NCI-H446 (cell line): ENCODE data around the gene WDR6.
"Not testable (repeated sequence)": the region's sequence is repeated elsewhere in the genome, so short reads cannot be mapped to it uniquely, and the experiment has no call there.

Experiments
- DNase-seq, 2 experiments: peaks; one replicate each; lab custom pipeline; 2025; lab: John Stamatoyannopoulos, UW

Gene WDR6

DNA sequence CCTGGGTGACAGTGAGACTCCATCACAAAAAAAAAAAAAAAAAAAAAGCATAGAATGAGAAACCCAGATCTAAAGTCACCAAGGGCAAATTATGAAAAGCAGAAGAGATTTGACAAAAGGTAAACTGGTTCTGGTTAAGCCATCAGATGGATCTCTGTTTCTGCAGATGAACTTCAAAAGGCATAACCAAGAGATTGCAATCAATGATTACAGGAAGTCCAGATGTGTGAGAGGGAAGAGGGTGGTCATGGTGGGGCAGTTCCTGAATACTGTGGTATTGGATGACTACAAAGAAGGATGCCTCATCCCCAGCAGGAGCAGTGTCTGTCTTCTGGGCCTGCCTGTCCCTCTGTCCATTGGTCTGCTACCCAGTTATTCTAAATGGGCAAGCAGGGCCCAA, 13.4 kb upstream of the WDR6 start:
- no peak for DNase-seq

GRCh38 chr3:48996640-48997039, 10.6 kb upstream of the WDR6 start:
- DNase-seq = no peak

DNA sequence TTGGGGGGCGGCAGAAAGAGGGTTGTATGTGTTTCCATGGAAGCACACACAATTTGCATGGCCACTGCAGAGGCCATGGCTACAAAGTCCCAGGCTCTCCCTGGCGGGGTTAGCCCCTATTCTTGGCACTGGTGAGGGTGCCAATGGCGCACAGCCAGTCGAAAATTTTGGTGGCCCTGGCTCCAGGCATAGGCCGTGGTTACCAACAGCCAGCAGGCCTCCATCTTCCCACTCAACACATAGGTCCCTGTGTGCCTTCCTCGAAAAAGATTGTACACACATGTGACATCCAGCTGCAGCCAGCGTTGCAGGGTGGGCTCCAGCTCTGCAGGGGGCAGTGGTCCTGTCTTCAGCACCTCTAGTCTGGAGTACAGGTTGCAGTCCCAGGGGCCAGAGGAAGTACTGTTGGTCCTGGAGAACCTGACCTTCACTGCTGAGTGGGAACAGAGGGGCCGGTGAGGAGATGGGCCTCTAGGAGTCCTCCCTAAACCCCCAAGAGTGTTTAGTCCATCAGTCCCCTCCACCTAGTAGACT, 10.0 kb upstream of the WDR6 start:
- DNase-seq = no peak

DNA sequence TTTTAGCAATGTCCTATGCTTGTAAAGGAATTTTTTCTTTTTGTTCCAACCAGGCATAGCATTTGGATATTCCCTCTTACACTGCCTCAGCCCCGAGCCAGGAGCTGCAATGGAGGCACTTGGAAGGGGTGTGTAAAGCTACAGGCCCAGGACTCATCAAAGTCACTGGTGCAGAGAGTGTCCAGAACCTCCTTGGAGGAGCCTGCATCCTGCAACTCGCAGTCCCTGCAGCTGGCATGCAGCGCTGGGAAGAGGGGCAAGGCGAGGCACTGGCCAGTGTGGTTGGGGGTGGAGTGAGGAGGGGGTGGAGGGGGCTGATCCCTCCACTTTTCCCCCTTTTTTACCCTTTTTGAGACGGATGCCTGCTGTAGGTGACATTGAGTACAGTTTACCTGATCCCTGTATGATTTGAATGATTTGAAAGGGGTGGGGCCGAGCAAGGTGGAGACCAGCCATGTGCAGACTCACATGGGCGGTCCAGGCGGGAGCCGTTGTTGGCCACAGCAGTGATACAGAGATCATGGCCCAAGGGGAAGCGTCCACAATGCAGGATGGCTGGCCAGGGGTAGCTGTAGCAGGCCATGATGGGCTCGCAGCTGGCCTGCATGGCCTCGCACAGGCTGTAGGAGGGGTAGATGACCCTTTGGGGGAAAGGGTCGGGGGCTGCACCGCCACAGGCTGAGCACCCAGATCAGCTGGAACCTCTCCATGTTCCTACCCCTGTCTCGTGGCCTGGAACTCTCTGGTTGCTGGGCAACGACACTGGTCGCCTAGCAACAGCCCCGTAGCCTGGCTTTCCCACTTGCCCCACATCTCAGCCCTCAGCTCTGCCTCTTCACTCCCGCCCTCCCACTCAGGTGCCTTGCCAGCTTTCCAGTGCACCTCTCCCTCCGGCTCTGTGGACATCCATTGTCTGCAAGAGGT, 9.2 kb upstream of the WDR6 start:
- no peak for DNase-seq

- DNase-seq = no peak
These were observed 7.9 kb upstream of the WDR6 start for GRCh38 chr3:48999085-48999858.

- peak in 1 of 2 experiments; percentile 22 for DNase-seq
These were observed 6.0 kb upstream of the WDR6 start for GRCh38 chr3:49001155-49001554.

DNA sequence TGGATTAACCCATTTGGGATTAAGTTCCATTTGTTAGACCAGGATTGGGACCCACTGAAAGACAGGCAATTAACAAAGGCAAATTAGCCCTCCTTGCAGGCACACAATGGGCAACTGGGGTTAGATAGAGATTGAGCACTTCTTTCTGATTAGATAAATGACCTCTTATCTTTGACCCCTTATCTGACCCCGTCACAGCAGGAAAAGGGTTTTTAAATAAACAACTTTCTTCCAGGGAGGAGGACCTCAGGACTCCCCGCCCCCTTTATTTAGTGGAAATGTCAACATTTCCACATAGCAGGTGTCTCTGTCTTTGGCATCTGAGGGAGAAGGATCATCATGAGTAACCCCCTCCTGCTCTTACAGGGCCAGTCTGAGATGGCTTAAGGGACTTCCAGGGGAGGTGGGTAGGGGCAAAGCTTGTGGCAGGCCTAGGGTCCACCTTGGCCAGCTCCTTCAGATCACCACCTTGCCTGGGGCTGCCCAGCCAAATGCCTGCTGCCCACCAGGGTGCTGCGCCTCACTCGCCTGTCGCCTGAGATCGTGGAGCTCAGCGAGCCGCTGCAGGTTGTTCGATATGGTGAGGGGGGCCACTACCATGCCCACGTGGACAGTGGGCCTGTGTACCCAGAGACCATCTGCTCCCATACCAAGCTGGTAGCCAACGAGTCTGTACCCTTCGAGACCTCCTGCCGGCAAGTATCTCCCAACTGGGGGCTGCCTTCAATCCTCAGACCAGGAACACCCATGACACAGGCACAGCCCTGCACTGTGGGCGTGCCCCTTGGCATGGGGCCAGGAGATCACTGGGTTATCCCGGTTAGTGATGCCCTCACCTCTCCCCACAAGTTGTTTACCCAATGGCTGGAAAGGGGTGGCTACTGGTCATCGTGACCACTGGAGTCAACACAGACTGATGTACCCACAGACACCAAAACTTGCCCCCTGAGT, 2.6 kb upstream of the WDR6 start:
- no peak for DNase-seq

DNA sequence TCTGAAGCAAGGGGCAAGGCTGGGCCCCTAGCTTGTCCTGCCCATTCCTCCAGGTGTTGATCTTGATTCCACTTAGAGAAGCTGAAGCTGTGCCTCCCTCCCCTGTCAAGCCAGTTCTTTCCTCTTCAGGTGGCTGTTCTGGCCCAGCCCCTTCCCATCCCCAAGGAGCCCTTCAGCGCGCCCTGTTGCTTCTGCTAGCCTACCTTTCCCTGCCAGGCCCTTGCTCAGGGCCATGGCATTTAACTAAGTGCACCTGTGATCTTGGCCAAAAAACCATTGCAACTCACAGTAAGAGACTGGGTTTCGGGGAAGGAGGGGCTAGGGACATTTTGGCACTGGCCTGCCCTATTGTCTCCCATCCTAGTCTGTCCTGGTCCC, 1.9 kb upstream of the WDR6 start:
- DNase-seq = no peak

GRCh38 chr3:49005998-49006397, 1.2 kb upstream of the WDR6 start:
- no peak for DNase-seq

- DNase-seq = no peak
These were observed 653 bp upstream of the WDR6 start for GRCh38 chr3:49006408-49007067.

DNA sequence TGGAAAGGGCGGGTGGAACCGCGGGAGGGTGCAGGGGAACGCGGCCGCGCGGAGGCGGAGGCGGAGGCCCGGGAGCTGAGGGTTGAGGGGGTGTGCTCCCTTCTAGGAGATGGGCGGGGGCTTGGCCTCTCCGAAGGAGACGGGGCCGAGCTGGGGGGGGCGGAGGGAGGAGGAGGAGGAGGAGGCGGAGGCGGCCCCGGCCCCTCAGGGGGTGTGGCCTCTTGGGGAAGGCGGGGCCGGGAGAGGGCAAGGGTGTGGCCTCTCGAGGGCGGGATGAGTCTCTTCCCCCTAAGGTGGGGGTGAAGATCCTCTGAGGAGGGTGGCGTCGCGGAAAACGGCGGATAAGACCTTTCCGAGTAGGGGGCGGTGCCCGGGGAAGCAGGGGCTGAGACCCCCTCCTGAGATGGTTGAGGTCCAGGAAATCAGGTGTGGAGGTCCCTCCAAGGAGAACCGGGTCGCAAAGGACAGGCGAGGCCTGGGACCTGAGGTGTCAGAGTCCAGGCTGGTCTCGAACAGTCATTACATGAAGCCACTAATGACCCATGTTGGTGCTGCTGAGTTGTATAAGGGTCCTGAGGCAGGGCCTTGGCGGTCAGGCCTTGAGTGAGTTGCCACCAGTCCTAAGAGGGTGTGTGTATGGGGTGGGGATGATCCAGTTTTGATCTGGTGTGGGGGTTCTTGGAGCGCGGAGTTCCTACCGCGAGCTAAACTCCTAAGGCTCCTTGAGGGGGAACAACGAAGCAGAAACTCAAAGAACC, 759 bp downstream of the WDR6 start:
- peak; percentile 58 to 81 for DNase-seq

- DNase-seq = not testable (repeated sequence)
These were observed 1.4 kb downstream of the WDR6 start for GRCh38 chr3:49008627-49009026.

- DNase-seq = no peak
These were observed 2.2 kb downstream of the WDR6 start for GRCh38 chr3:49009396-49009795.

- no peak for DNase-seq
These were observed 5.3 kb downstream of the WDR6 start for GRCh38 chr3:49012441-49013017.

- no peak for DNase-seq
These were observed 6.0 kb downstream of the WDR6 start for GRCh38 chr3:49013113-49013737.

DNA sequence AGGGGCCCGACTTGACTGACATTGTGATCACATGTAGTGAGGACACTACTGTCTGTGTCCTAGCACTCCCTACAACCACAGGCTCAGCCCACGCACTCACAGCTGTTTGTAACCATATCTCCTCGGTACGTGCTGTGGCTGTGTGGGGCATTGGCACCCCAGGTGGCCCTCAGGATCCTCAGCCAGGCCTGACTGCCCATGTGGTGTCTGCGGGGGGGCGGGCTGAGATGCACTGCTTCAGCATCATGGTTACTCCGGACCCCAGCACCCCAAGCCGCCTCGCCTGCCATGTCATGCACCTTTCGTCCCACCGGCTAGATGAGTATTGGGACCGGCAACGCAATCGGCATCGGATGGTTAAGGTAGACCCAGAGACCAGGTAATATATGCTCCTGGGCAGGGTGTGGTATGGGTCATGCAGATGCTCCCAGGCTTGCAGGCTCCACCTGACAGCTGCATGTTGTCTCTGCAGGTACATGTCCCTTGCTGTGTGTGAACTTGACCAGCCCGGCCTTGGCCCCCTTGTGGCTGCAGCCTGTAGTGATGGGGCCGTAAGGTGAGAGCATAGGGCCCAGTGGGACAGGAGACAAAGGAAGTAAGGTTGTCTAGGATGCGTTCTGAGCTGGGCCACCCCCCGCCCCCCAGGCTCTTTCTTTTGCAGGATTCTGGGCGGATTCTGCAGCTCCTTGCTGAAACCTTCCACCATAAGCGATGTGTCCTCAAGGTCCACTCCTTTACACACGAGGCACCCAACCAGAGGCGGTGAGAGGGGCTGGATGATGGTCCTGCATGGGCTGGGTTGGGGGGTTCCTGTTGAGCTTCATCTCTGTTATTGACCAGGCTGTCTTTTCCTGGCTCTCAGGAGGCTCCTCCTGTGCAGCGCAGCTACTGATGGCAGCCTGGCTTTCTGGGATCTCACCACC, 6.8 kb downstream of the WDR6 start:
- DNase-seq = no peak

DNA sequence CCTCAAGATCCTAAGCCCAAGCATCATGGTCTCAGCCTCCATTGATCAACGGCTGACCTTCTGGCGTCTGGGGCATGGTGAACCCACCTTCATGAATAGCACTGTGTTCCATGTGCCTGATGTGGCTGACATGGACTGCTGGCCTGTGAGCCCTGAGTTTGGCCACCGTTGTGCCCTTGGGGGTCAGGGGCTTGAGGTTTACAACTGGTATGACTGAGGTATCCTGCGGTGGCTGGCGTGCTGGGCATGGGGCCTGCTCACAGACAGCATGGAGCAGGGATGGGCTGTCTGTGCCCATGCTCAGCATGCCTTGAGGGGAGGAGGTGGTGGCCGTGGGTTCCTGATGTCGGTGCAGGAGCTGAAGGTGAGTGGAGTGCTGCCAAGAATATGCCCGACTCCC, 7.9 kb downstream of the WDR6 start:
- DNase-seq = no peak

DNA sequence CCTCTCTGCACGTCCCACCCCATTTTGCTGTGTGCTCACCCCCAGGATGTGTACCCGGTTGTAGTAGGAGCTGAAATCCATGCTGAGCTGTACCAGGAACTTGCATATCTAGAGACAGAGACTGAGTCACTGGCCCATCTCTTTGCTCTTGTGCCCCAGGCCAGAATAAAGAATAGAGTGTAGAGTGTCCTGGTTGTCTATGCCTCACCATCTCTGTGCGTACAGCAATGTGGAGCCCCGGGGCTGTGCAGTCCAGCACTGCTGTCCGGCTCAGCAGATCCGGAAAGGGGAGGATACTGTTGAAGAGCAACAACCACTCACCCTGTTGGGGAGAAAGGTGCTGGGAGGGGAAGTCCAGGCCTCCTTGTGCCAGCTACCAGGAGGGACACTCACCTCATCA, 8.6 kb downstream of the WDR6 start:
- no peak for DNase-seq
